ENCODE data around the gene ATP6V1E1.

ATP6V1E1 gene

DNA sequence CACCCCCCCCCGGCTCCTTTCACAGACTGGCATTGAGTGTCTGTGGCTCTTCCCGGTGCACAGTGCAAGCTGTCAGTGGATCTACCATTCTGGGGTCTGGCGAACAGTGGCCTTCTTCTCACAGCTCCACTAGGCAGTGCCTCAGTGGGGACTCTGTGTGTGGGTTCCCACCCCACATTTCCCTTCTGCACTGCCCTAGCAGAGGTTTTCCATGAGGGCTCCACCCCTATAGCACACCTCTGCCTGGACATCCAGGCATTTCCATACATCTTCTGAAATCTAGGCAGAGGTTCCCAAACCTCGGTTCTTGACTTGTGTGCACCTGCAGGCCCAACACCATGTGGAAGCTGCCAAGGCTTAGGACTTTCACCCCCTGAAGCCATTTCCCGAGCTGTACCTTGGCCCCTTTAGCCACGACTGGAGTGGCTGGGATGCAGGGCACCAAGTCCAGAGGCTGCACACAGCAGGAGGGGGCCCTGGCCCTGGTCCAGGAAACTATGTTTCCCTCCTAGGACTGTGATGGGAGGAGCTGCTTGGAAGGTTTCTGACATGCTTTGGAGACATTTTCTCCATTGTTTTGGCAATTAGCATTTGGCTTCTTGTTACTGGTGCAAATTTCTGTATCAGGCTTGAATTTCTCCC lies 36.0 kb upstream of the ATP6V1E1 start:
- TF ChIP-seq, protein P1, sequence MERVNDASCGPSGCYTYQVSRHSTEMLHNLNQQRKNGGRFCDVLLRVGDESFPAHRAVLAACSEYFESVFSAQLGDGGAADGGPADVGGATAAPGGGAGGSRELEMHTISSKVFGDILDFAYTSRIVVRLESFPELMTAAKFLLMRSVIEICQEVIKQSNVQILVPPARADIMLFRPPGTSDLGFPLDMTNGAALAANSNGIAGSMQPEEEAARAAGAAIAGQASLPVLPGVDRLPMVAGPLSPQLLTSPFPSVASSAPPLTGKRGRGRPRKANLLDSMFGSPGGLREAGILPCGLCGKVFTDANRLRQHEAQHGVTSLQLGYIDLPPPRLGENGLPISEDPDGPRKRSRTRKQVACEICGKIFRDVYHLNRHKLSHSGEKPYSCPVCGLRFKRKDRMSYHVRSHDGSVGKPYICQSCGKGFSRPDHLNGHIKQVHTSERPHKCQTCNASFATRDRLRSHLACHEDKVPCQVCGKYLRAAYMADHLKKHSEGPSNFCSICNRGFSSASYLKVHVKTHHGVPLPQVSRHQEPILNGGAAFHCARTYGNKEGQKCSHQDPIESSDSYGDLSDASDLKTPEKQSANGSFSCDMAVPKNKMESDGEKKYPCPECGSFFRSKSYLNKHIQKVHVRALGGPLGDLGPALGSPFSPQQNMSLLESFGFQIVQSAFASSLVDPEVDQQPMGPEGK (CRISPR knock-in tag; IDR thresholded peaks at IDR 0.05; ENCODE audit: borderline replicate concordance), result no peak
- TF ChIP-seq ZNF70 (CRISPR knock-in tag; IDR thresholded peaks at IDR 0.05) (no peak), ARNTL (CRISPR knock-in tag; IDR thresholded peaks at IDR 0.05; ENCODE audit: borderline replicate concordance, low read depth) (no peak), GLIS3 (CRISPR knock-in tag; IDR thresholded peaks at IDR 0.05) (no peak), ZFP30 (CRISPR knock-in tag; IDR thresholded peaks at IDR 0.05) (no peak), ZC3H10 (CRISPR knock-in tag; IDR thresholded peaks at IDR 0.05) (no peak), TOX (CRISPR knock-in tag; IDR thresholded peaks at IDR 0.05; ENCODE audit: borderline replicate concordance) (no peak)
- TF ChIP-seq, protein P2, sequence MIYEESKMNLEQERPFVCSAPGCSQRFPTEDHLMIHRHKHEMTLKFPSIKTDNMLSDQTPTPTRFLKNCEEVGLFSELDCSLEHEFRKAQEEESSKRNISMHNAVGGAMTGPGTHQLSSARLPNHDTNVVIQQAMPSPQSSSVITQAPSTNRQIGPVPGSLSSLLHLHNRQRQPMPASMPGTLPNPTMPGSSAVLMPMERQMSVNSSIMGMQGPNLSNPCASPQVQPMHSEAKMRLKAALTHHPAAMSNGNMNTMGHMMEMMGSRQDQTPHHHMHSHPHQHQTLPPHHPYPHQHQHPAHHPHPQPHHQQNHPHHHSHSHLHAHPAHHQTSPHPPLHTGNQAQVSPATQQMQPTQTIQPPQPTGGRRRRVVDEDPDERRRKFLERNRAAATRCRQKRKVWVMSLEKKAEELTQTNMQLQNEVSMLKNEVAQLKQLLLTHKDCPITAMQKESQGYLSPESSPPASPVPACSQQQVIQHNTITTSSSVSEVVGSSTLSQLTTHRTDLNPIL (CRISPR knock-in tag; IDR thresholded peaks at IDR 0.05; ENCODE audit: low read depth), result no peak
- no peak for ATAC-seq

DNA sequence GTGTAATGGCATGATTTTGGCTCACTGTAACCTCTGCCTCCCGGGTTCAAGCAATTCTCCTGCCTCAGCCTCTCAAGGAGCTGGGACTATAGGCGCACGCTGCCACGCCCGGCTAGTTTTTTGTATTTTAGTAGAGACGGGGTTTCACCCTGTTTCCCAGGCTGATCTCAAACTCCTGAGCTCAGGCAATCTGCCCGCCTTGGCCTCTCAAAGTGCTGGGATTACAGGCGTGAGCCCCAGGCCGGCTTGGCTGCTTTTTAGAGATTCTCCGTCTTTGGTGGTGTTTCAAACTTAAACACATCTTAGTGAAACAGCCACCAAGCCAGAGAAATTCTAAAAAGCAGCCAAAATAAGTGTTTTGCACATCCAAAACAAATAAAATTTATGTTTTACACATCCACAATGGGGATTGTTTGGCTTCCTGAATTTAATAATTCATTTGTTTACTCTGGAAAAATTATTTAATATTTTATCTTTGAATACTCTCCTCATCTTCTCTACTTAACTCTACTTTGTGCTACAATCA lies 28.4 kb upstream of the ATP6V1E1 start:
- TF ChIP-seq ZFP30 (CRISPR knock-in tag; IDR thresholded peaks at IDR 0.05), result no peak
- no peak for TF ChIP-seq OSR1 (CRISPR knock-in tag; IDR thresholded peaks at IDR 0.05)
- TF ChIP-seq, protein P2 (CRISPR knock-in tag; IDR thresholded peaks at IDR 0.05; ENCODE audit: low read depth), result no peak
- TF ChIP-seq, protein P3, sequence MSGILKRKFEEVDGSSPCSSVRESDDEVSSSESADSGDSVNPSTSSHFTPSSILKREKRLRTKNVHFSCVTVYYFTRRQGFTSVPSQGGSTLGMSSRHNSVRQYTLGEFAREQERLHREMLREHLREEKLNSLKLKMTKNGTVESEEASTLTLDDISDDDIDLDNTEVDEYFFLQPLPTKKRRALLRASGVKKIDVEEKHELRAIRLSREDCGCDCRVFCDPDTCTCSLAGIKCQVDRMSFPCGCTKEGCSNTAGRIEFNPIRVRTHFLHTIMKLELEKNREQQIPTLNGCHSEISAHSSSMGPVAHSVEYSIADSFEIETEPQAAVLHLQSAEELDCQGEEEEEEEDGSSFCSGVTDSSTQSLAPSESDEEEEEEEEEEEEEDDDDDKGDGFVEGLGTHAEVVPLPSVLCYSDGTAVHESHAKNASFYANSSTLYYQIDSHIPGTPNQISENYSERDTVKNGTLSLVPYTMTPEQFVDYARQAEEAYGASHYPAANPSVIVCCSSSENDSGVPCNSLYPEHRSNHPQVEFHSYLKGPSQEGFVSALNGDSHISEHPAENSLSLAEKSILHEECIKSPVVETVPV (CRISPR knock-in tag; IDR thresholded peaks at IDR 0.05), result no peak
- TF ChIP-seq, protein P4, sequence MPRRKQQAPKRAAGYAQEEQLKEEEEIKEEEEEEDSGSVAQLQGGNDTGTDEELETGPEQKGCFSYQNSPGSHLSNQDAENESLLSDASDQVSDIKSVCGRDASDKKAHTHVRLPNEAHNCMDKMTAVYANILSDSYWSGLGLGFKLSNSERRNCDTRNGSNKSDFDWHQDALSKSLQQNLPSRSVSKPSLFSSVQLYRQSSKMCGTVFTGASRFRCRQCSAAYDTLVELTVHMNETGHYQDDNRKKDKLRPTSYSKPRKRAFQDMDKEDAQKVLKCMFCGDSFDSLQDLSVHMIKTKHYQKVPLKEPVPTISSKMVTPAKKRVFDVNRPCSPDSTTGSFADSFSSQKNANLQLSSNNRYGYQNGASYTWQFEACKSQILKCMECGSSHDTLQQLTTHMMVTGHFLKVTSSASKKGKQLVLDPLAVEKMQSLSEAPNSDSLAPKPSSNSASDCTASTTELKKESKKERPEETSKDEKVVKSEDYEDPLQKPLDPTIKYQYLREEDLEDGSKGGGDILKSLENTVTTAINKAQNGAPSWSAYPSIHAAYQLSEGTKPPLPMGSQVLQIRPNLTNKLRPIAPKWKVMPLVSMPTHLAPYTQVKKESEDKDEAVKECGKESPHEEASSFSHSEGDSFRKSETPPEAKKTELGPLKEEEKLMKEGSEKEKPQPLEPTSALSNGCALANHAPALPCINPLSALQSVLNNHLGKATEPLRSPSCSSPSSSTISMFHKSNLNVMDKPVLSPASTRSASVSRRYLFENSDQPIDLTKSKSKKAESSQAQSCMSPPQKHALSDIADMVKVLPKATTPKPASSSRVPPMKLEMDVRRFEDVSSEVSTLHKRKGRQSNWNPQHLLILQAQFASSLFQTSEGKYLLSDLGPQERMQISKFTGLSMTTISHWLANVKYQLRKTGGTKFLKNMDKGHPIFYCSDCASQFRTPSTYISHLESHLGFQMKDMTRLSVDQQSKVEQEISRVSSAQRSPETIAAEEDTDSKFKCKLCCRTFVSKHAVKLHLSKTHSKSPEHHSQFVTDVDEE (CRISPR knock-in tag; IDR thresholded peaks at IDR 0.05), result no peak
- ATAC-seq, result no peak

DNA sequence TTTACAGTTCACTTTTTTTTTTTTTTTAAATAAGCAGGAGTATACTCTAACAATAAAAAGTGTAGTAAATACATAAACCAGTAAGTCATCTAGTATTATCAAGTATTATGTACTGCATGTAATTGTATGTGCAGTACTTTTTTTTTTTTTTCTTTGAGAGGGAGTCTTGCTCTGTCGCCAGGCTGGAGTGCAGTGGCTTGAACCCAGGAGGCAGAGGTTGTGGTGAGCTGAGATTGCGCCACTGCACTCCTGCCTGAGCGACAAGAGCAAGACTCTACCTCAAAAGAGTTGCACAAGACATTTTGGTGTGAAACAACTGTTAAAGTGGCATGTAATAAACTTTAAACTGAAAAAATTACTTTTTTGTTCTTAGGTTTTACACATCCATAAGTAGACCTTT lies 26.7 kb upstream of the ATP6V1E1 start:
- TF ChIP-seq, protein P3 (CRISPR knock-in tag; IDR thresholded peaks at IDR 0.05), result no peak
- no peak for TF ChIP-seq TOX (CRISPR knock-in tag; IDR thresholded peaks at IDR 0.05; ENCODE audit: borderline replicate concordance)
- TF ChIP-seq ZFP30 (CRISPR knock-in tag; IDR thresholded peaks at IDR 0.05), result no peak
- no peak for TF ChIP-seq CSDC2 (CRISPR knock-in tag; IDR thresholded peaks at IDR 0.05)
- no peak for TF ChIP-seq ARNTL (CRISPR knock-in tag; IDR thresholded peaks at IDR 0.05; ENCODE audit: borderline replicate concordance, low read depth)
- TF ChIP-seq RARB (CRISPR knock-in tag; IDR thresholded peaks at IDR 0.05), result no peak
- TF ChIP-seq, protein P4 (CRISPR knock-in tag; IDR thresholded peaks at IDR 0.05), result no peak
- ATAC-seq, result no peak

Measured in SK-N-SH treated with all-trans-retinoic acid at 6 μM for 48 hours (cell line).